CD14-positive monocyte (primary cell): Measurements from ENCODE around the gene CALHM4. TPM values are rescaled to one million over a fixed set of nuclear protein-coding genes. Genes with fewer than 3 reads are reported as not detected.

Experiments
- DNase-seq, 3 donors: peaks; one replicate each; pipeline ENCODE4 v3.0.0-alpha.2; 2011 to 2022
- H2AFZ ChIP-seq: 2 replicates; pipeline ENCODE4 v1.6.0; 2012; ENCODE audit warnings: mild to moderate bottlenecking, low read depth, low read length, inconsistent platforms; ENCODE audit not compliant: insufficient read depth, poor library complexity, severe bottlenecking
- H3K27ac ChIP-seq, 2 donors: 1 replicate in 1 of 2; 2 replicates in 1 of 2; pipeline ENCODE4 v1.5.1; 2012 to 2013; ENCODE audit warnings: low read length in 2 of 2, control low read depth in 1 of 2, inconsistent platforms in 1 of 2, low read depth in 1 of 2, mild to moderate bottlenecking in 1 of 2
- H3K27me3 ChIP-seq, 2 donors: one replicate each; pipeline versions ENCODE4 v1.6.0 to v1.6.1; 2011 to 2013; ENCODE audit warnings: low read length in 2 of 2; ENCODE audit not compliant: control insufficient read depth in 2 of 2, insufficient read depth in 2 of 2
- H3K36me3 ChIP-seq, 2 donors: replicated peaks in 1 of 2; 1 replicate in 1 of 2; 2 replicates in 1 of 2; pipeline versions ENCODE4 v1.5.1 to v1.6.1; 2012 to 2013; ENCODE audit warnings: low read length in 2 of 2, control low read depth in 1 of 2, inconsistent platforms in 1 of 2, mild to moderate bottlenecking in 1 of 2; ENCODE audit not compliant: insufficient read depth in 2 of 2, control insufficient read depth in 1 of 2
- H3K4me1 ChIP-seq, 2 donors: 1 replicate in 1 of 2; 2 replicates in 1 of 2; pipeline versions ENCODE4 v1.5.1 to v1.6.1; 2012 to 2013; ENCODE audit warnings: low read length in 2 of 2, control low read depth in 1 of 2, inconsistent platforms in 1 of 2, mild to moderate bottlenecking in 1 of 2, moderate library complexity in 1 of 2; ENCODE audit not compliant: insufficient read depth in 2 of 2, control insufficient read depth in 1 of 2
- H3K4me2 ChIP-seq: replicated peaks from 2 replicates; pipeline ENCODE3; 2012; ENCODE audit warnings: low read length, moderate library complexity, mild to moderate bottlenecking; ENCODE audit not compliant: poor library complexity, severe bottlenecking; ENCODE audit errors: extremely low read depth
- H3K4me3 ChIP-seq, 3 experiments: fragments of 200-600 bp in 1 of 3; sonication (generic) in 1 of 3; replicated peaks in 1 of 3; 1 replicate in 2 of 3; 2 replicates in 1 of 3; pipeline ENCODE4 v1.5.1; 2011 to 2013; ENCODE audit warnings: low read length in 3 of 3, mild to moderate bottlenecking in 3 of 3, control low read depth in 2 of 3, low read depth in 2 of 3, inconsistent platforms in 1 of 3, moderate library complexity in 1 of 3
- H3K79me2 ChIP-seq: 2 replicates; pipeline ENCODE4 v1.6.0; 2012; ENCODE audit warnings: mild to moderate bottlenecking, control low read depth, inconsistent platforms, low read length, moderate library complexity; ENCODE audit not compliant: insufficient read depth
- H3K9ac ChIP-seq: 2 replicates; pipeline ENCODE4 v1.6.0; 2017; ENCODE audit warnings: low read length, mild to moderate bottlenecking; ENCODE audit not compliant: insufficient read depth, poor library complexity, severe bottlenecking
- H3K9me3 ChIP-seq, 2 donors: replicated peaks in 1 of 2; 1 replicate in 1 of 2; 2 replicates in 1 of 2; pipeline versions ENCODE4 v1.5.1 to v1.6.1; 2012 to 2013; ENCODE audit warnings: low read length in 2 of 2, control low read depth in 1 of 2; ENCODE audit not compliant: control insufficient read depth in 1 of 2, insufficient read depth in 1 of 2
- H4K20me1 ChIP-seq: 2 replicates; pipeline ENCODE4 v1.6.0; 2012; ENCODE audit warnings: mild to moderate bottlenecking, low read length, control low read depth, moderate library complexity; ENCODE audit not compliant: insufficient read depth
- H3K27ac Mint-ChIP-seq, 7 donors: one replicate each; pipeline ENCODE4 v1.8.0; 2020; ENCODE audit warnings: mild to moderate bottlenecking in 7 of 7, mixed read lengths in 7 of 7, moderate library complexity in 6 of 7, inconsistent platforms in 2 of 7
- H3K27me3 Mint-ChIP-seq, 3 donors: one replicate each; pipeline ENCODE4 v1.8.0; 2021 to 2022; ENCODE audit warnings: low read depth in 3 of 3, mild to moderate bottlenecking in 3 of 3, mixed read lengths in 3 of 3, moderate library complexity in 3 of 3, inconsistent platforms in 1 of 3
- H3K36me3 Mint-ChIP-seq, 2 donors: one replicate each; pipeline ENCODE4 v1.8.0; 2020; ENCODE audit warnings: mixed read lengths in 2 of 2, inconsistent platforms in 1 of 2, mild to moderate bottlenecking in 1 of 2
- H3K4me1 Mint-ChIP-seq: one replicate; pipeline ENCODE4 v1.8.0; 2020; ENCODE audit warnings: mild to moderate bottlenecking, mixed read lengths
- H3K4me3 Mint-ChIP-seq, 2 donors: one replicate each; pipeline ENCODE4 v1.8.0; 2020; ENCODE audit warnings: mild to moderate bottlenecking in 2 of 2, mixed read lengths in 2 of 2, moderate library complexity in 1 of 2
- H3K9me3 Mint-ChIP-seq, 7 donors: one replicate each; pipeline ENCODE4 v1.8.0; 2020 to 2022; ENCODE audit warnings: mixed read lengths in 7 of 7, mild to moderate bottlenecking in 6 of 7, moderate library complexity in 6 of 7, inconsistent platforms in 2 of 7
- CTCF ChIP-seq: fragments of 200-600 bp; IDR thresholded peaks from one replicate; pipeline ENCODE4 v1.8.0; 2022; ENCODE audit warnings: antibody characterized with exemption, mild to moderate bottlenecking
- WGBS: methylation state at CpG from one replicate; pipeline ENCODE4 v1.1.5; 2013; ENCODE audit warnings: missing lambda C conversion rate; ENCODE audit not compliant: insufficient coverage; 5-methylcytosine and 5-hydroxymethylcytosine counted together
- intact Hi-C, 2 donors: fragments of 100-400 bp; cut with micrococcal nuclease; formaldehyde crosslinking; loops; one replicate each; pipeline versions ENCODE4 v1.15.0 to v1.15.1; 2023
- polyA plus RNA-seq, 3 donors: library from polyadenylated mRNA; depleted of rRNA in 1 of 3; unstranded in 2 of 3; stranded (reverse) in 1 of 3; fragments of 300-500 nt in 2 of 3; fragments of >200 nt in 1 of 3; fragmentation: Illumina TruSeq in 2 of 3; gene quantifications; 1 replicate in 2 of 3; 2 replicates in 1 of 3; pipeline ENCODE4 v1.2.3, GENCODE V29; 2012 to 2021

The CALHM4 gene
- polyA plus RNA-seq, 3 donors = not detected

GRCh38 chr6:116531675-116532570 lies 21.6 kb upstream of the CALHM4 start:
- no peaks in the 10 kb centered on the region for H3K9me3 ChIP-seq
- H4K20me1 ChIP-seq = no peaks in the 10 kb centered on the region
- no peak overlapping the region for H3K27ac ChIP-seq
- peak; percentile 63 to 66 (median 65) for DNase-seq
- H2AFZ ChIP-seq = no peak overlapping the region
- H3K27me3 ChIP-seq = no peaks in the 10 kb centered on the region
- no peak overlapping the region for H3K4me2 ChIP-seq
- intact Hi-C loops = loop anchor here (5.0 to 10.0 kb wide), 4 partner anchors 87 to 255 kb away; partner anchors contain the start of gene TSPYL1 (in 1 of the 2)
- WGBS = 60% methylated on average over 1 of the region's 12 CpGs
- H3K4me3 ChIP-seq = no peak overlapping the region
- Mint-ChIP-seq H3K4me1 (peaks cover 19% of the 10 kb centered on the region), H3K27ac (no peak overlapping the region), H3K36me3 (no peaks in the 10 kb centered on the region), H3K4me3 (no peak overlapping the region), H3K9me3 (no peaks in the 10 kb centered on the region), H3K27me3 (peaks cover 0 to 4% (median 2%) of the 10 kb centered on the region in 3 donors)
- peak; percentile 89 for TF ChIP-seq CTCF
- H3K36me3 ChIP-seq = no peaks in the 10 kb centered on the region
- H3K4me1 ChIP-seq = peaks cover 11 to 14% of the 10 kb centered on the region in 2 donors
- no peak overlapping the region for H3K9ac ChIP-seq
- H3K79me2 ChIP-seq = no peaks in the 10 kb centered on the region

GRCh38 chr6:116533233-116533957 lies 20.2 kb upstream of the CALHM4 start:
- no peak overlapping the region for H3K4me2 ChIP-seq
- peak overlapping the region; percentile 30 for H2AFZ ChIP-seq
- peaks cover 19% of the 10 kb centered on the region for H3K4me1 Mint-ChIP-seq
- no peak overlapping the region for H3K4me3 ChIP-seq
- no peaks in the 10 kb centered on the region for H3K36me3 ChIP-seq
- H3K36me3 Mint-ChIP-seq = no peaks in the 10 kb centered on the region
- no peak overlapping the region for H3K27ac ChIP-seq
- no peaks in the 10 kb centered on the region for H3K27me3 ChIP-seq
- 80% methylated on average over 6 of the region's 9 CpGs for WGBS
- H3K27me3 Mint-ChIP-seq = peaks cover 0 to 4% (median 2%) of the 10 kb centered on the region in 3 donors
- no peaks in the 10 kb centered on the region for H3K9me3 Mint-ChIP-seq
- TF ChIP-seq CTCF = no peak
- H3K79me2 ChIP-seq = no peaks in the 10 kb centered on the region
- no peak overlapping the region for H3K9ac ChIP-seq
- no peaks in the 10 kb centered on the region for H3K9me3 ChIP-seq
- H3K27ac Mint-ChIP-seq = no peak overlapping the region
- no peak overlapping the region for H3K4me3 Mint-ChIP-seq
- intact Hi-C loops = loop anchor here (5.0 to 10.0 kb wide), 4 partner anchors 89 to 256 kb away; partner anchors contain the start of gene TSPYL1 (in 1 of the 2)
- peaks cover 11 to 14% of the 10 kb centered on the region in 2 donors for H3K4me1 ChIP-seq
- no peaks in the 10 kb centered on the region for H4K20me1 ChIP-seq
- DNase-seq = no peak
